ENCODE data around the gene SDF4. TPM values are rescaled to one million over a fixed set of nuclear protein-coding genes. Genes with fewer than 3 reads are reported as not detected.

The SDF4 gene
- total and polyA plus RNA-seq, 2 of the 13 experiments (the other 11 are each of a cell fraction or from before 2014, with no cell fraction given): 80.8 to 107 TPM

DNA sequence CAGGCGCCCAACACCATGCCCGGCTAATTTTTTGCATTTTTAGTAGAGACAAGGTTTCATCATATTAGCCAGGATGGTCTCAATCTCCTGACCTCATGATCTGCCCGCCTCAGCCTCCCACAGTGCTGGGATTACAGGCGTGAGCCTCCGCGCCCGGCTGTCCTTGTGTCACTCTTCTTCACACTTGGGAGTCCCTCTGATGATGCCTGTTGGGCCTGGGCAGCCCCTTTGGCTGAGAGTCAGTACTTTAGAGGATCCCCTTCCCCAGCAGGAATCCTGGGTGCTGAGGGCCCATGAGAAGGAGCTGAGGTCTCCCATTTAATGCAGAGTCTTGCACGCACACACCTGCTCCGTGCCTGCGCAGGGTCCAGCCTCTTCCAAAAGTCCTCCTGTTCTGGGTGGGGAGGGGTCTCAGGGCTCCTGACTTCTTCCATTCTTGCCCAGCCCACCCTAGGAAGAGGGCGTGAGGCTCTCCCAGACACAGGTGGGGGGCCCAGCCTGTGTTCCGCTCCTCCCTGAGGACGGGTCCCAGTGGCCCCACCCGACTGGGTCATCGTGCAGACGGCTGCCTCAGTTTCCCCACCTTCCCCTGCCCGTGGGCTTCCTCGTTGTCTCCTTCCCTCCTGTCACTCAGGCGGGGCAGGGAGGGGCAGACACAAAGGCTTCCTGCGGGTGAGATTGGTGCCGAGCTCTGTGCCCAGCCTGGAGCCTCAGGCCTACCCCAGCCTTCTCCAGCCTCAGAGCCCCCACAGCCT, 54.2 kb downstream of the SDF4 start:
- no peak overlapping the region for H3K4me2 ChIP-seq (ENCODE audit: low read depth, low read length)
- H3K9ac ChIP-seq (ENCODE audit: insufficient read depth, low read depth, low read length): no peak overlapping the region
- TF ChIP-seq, protein P1, sequence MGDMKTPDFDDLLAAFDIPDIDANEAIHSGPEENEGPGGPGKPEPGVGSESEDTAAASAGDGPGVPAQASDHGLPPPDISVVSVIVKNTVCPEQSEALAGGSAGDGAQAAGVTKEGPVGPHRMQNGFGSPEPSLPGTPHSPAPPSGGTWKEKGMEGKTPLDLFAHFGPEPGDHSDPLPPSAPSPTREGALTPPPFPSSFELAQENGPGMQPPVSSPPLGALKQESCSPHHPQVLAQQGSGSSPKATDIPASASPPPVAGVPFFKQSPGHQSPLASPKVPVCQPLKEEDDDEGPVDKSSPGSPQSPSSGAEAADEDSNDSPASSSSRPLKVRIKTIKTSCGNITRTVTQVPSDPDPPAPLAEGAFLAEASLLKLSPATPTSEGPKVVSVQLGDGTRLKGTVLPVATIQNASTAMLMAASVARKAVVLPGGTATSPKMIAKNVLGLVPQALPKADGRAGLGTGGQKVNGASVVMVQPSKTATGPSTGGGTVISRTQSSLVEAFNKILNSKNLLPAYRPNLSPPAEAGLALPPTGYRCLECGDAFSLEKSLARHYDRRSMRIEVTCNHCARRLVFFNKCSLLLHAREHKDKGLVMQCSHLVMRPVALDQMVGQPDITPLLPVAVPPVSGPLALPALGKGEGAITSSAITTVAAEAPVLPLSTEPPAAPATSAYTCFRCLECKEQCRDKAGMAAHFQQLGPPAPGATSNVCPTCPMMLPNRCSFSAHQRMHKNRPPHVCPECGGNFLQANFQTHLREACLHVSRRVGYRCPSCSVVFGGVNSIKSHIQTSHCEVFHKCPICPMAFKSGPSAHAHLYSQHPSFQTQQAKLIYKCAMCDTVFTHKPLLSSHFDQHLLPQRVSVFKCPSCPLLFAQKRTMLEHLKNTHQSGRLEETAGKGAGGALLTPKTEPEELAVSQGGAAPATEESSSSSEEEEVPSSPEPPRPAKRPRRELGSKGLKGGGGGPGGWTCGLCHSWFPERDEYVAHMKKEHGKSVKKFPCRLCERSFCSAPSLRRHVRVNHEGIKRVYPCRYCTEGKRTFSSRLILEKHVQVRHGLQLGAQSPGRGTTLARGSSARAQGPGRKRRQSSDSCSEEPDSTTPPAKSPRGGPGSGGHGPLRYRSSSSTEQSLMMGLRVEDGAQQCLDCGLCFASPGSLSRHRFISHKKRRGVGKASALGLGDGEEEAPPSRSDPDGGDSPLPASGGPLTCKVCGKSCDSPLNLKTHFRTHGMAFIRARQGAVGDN (CRISPR knock-in tag; IDR thresholded peaks at IDR 0.05): no peak
- TF ChIP-seq ZNF589 (CRISPR knock-in tag; conservative IDR thresholded peaks at IDR 0.05) (no peak), ZNF850 (CRISPR knock-in tag; conservative IDR thresholded peaks at IDR 0.05) (0 out of 2 replicates have a peak, but pooled peaks have one; percentile 36), JUND (CRISPR knock-in tag; IDR thresholded peaks at IDR 0.05) (no peak), POLR2AphosphoS5 (IDR thresholded peaks at IDR 0.05; ENCODE audit: low read depth, low read length) (no peak), ZNF660 (CRISPR knock-in tag; IDR thresholded peaks at IDR 0.05; ENCODE audit: borderline replicate concordance, low read depth) (no peak)
- TF ChIP-seq, protein P2, sequence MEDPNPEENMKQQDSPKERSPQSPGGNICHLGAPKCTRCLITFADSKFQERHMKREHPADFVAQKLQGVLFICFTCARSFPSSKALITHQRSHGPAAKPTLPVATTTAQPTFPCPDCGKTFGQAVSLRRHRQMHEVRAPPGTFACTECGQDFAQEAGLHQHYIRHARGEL (CRISPR knock-in tag; IDR thresholded peaks at IDR 0.05): no peak
- H3K4me3 ChIP-seq (replicated peaks in 1 of 3; ENCODE audit: insufficient read depth in 1 of 3, low read depth in 2 of 3, low read length in 3 of 3): no peak overlapping the region
- ChIA-PET CTCF (ENCODE audit: low intra/inter-chr PET ratio, low total read pairs) (no interaction called here), POLR2A (no interaction called here)
- peaks cover 34 to 90% of the 10 kb centered on the region in 2 experiments for H3K27me3 ChIP-seq (ENCODE audit: control insufficient read depth in 1 of 2, insufficient read depth in 2 of 2, low read length in 2 of 2)
- no peak overlapping the region for H2AFZ ChIP-seq (ENCODE audit: low read length)
- no peak overlapping the region for H3K27ac ChIP-seq (ENCODE audit: extremely low read length, insufficient read depth, low read length)
- DNase-seq (ENCODE audit: low spot score): no peak
- intact Hi-C loops (cut with micrococcal nuclease; ENCODE audit: unreplicated experiment): loop anchor here (10.0 kb wide), 1 partner anchor 57 kb away; the partner anchor contains the start of genes B3GALT6 and SDF4
- no peak for FAIRE-seq
- H3K36me3 ChIP-seq (replicated peaks in 1 of 2; ENCODE audit: control insufficient read depth in 1 of 2, insufficient read depth in 2 of 2, low read length in 2 of 2): no peaks in the 10 kb centered on the region
- BruUV-seq (replicated peaks): no TSS peak
- no peaks in the 10 kb centered on the region for H3K79me2 ChIP-seq (ENCODE audit: insufficient read depth, low read length)
- no peak for ATAC-seq
- peaks cover 26% of the 10 kb centered on the region for H3K4me1 ChIP-seq (ENCODE audit: insufficient read depth, low read length)
- in situ Hi-C loops (cut with HindIII; ENCODE audit: extremely low pct_ligation_motif_present, low pct_unique_long_range_greater_than_20kb): no loop called here
- H3K9me3 ChIP-seq (ENCODE audit: low read length): no peaks in the 10 kb centered on the region
- 44% methylated on average over 14 of the region's 21 CpGs for WGBS (ENCODE audit: low lambda C conversion rate)
- no peaks in the 10 kb centered on the region for H4K20me1 ChIP-seq (ENCODE audit: insufficient read depth, low read length)
